HS-27A (cell line): ENCODE results near the gene ICA1.
A peak's percentile ranks its signal among the peaks of the same experiment; 100 is the strongest.

Source experiments
- DNase-seq: peaks from one replicate; pipeline ENCODE4 v3.0.0-alpha.2; 2012; ENCODE audit warnings: low read depth, missing footprints

ICA1 gene

GRCh38 chr7:8197994-8198698, 63.8 kb downstream of the ICA1 start:
- DNase-seq, result no peak

- no peak for DNase-seq
Observed at GRCh38 chr7:8192897-8193296, 69.1 kb downstream of the ICA1 start.

GRCh38 chr7:8190119-8190895, 71.7 kb downstream of the ICA1 start:
- peak; percentile 9 for DNase-seq

GRCh38 chr7:8189625-8190024, 72.3 kb downstream of the ICA1 start:
- no peak for DNase-seq

- DNase-seq, result no peak
Observed at GRCh38 chr7:8185926-8186683, 75.9 kb downstream of the ICA1 start.

DNA sequence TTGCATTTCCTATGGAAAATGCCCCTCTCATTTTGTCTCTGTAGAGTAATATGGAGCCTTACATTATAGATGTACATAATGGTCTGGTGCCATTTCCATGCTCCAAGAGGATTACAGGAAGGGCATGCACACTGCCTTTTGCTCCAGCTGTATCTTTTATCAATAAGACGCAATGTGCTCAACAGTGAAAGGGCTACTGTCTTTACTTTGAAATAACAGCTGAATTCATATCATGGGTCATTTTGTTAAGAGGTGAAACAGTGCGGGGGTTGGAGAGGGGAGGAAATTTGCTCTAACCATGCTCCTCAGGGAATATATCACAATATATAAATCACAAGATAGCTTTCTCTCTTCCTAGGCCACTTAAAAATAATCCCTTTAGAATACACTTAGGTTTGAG, 77.7 kb downstream of the ICA1 start:
- no peak for DNase-seq

- no peak for DNase-seq
Observed at GRCh38 chr7:8179486-8179885, 82.5 kb downstream of the ICA1 start.

GRCh38 chr7:8178353-8178752, 83.6 kb downstream of the ICA1 start:
- DNase-seq, result no peak

- DNase-seq, result no peak
Observed at GRCh38 chr7:8177109-8177933, 84.6 kb downstream of the ICA1 start.

DNA sequence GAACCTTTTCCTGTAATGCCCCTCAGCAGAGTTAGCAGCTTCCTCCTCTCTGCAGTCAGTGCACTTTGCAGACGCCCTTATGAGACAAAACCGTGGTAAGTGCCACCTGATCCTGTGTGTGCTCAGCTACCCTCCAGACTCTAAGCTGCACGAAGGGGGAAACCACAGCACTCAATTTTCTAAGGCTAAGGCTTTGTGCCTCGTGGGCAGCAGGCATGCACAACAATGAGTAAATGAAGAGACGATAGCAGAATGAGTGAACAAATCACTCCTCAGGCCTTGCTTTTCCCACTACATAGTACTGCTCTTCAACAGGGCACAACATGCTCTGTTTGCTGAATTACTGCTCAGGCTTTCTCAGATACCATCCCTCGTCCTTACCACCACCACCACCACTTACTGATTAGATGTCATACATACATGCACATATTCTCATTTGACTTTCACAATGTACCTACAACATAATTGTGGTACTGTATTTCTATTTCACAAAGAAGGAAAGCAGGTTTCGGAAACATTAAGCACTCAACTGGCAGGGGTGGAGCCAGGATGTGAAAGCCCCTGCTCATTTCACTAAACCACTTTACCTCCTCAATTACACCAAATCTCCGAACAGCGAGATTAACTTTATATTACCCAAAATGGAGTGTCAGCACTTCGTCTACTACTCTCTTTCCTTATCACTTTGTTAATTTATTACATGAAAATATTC, 85.4 kb downstream of the ICA1 start:
- no peak for DNase-seq

DNA sequence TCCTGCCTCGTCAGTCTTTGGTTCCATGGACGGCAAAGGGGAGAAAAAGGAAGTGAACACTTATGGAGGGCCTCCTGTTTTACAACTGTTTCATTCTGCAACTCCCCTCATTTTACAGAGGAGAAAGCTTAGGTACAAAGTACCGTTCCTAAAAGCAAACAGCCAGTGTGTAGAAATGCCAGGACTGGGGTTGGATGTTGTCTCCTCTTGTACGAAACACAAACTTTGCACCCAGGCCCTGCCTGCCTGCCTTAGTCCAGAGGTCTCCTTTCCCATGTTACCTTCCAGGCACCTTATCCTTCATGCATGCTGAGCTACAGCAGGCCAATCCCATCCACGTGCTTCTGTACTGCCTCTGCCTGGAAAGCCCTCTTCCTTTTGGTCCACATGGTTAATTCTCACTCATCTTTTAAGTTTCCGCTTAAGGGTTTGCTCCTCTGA, 86.0 kb downstream of the ICA1 start:
- DNase-seq, result no peak

DNA sequence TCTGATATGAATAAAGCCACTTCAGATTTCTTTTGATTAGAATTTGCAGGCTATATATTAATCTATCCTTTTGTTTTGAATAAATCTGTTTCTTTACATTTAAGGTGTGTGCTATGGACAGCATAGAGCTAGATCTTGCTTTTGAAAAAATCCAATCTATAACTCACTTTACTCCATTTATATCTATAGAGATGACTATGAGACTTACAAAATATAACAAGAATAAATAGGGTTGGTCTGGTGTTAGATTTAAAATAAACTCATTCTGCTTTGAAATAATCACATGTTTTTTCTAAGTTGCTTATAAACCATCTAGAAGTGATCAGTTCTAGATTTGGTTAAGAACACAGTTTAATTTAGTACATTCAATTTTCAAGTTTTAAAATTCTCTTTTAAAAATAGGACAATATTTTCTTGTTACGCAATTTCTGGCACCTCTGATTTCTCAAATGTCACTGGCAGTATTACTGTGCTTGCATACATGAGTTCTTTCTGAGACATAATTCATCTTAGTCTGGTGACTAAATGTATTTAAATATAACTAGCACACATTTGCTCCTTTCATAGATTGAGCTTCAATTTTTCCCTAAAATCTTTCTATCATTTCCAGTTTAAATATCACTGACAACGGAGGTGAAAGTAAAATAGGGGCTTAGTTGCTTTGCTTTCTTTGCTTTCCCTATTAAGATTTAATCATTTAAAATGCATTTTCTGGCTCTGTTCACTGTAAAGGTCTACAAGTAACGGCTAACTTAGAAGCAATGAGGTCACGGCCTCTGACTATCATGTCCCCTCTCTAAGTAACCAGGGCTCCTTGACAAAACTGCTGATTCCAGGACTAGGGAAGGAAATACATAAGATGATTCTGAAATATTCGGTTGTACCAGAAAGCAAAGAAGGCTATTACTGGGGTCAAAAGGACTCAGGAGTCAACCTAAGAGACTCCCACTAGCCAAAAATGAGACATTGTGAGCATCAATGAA, 89.3 kb downstream of the ICA1 start:
- DNase-seq, result no peak

GRCh38 chr7:8169171-8169570, 92.8 kb downstream of the ICA1 start:
- no peak for DNase-seq

- DNase-seq, result no peak
Observed at GRCh38 chr7:8168336-8168735, 93.6 kb downstream of the ICA1 start.

GRCh38 chr7:8165150-8165549, 96.8 kb downstream of the ICA1 start:
- no peak for DNase-seq

- no peak for DNase-seq
Observed at GRCh38 chr7:8162181-8162580, 99.8 kb downstream of the ICA1 start.

- no peak for DNase-seq
Observed at GRCh38 chr7:8161364-8161828, 100.6 kb downstream of the ICA1 start.

DNA sequence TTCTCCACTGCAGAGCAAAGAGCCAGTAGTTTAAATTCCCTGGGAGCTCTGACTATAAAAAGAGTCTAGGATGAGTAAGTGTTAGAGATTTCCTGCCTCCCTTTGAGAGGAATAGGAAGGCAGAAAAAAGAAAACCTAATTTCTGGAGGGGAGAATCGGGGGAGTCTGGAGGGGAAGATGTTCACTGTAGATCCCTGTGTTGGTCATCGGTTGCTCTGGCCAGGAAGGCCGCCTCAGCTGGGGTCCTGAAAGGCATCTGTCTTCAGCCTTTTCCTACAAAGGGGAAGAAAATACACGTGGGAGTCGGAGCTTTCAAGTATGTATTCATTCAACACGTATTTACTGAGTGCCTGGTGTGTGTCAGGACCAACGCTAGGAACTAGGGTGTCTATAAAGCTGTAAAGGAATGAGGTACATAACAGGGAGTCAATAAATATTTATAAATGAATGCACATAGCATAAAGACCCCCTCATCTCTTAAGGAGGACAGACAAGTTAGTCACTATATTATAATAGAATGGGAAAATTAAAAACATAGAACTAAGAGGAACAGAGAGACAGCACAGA, 101.1 kb downstream of the ICA1 start:
- no peak for DNase-seq

DNA sequence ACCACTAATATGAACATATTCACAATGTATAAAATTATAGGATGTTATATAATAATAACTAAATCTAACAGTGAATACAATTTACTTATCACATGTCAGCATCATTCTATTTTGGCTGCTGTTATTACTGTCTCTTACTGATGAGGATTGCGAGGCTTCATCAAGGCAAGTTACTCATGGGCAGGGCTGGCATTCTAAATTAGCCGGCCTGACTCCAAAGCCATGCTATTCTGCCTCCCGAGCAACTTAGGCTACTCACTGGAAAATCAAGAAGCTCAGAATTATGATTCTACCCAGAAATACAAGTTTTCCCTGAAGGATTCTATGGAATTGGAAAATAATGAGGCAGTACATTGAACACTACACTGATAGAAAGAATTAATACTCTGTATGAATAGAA, 101.7 kb downstream of the ICA1 start:
- no peak for DNase-seq

- no peak for DNase-seq
Observed at GRCh38 chr7:8159595-8159994, 102.4 kb downstream of the ICA1 start.
